IMR-90 (cell line): ENCODE data around the gene CACNA2D3. TPM values are rescaled to one million over a fixed set of nuclear protein-coding genes. Genes with fewer than 3 reads are reported as not detected.

Experiments used
- ATAC-seq: fragments of 200-7000 bp; cut with Tn5 transposase; 2 replicates; pipeline ENCODE4 v1.9.1; 2020; ENCODE audit warnings: low read depth, mild to moderate bottlenecking, moderate library complexity
- BruUV-seq: library from RNA; stranded (reverse); fragments of 400-500 nt; replicated peaks from 2 replicates; lab custom pipeline; 2021; lab: Mats Ljungman, UMichigan
- CTCF ChIA-PET: fragments of 300-600 bp; formaldehyde crosslinking; extraction: SDS; loops from one replicate; lab custom pipeline; 2021; ENCODE audit warnings: antibody characterized with exemption; lab: Yijun Ruan, JAX
- POLR2A ChIA-PET: fragments of 300-600 bp; sonication (Branson Sonifier 250); formaldehyde crosslinking; loops from one replicate; lab custom pipeline; 2022; ENCODE audit warnings: antibody characterized with exemption; ENCODE audit not compliant: unreplicated experiment; lab: Charles Lee
- DNase-seq: peaks from one replicate; pipeline ENCODE4 v3.0.0; 2013
- H2AFZ ChIP-seq: replicated peaks from 2 replicates; pipeline ENCODE3; 2013; ENCODE audit warnings: low read length, mild to moderate bottlenecking; ENCODE audit not compliant: poor library complexity
- H2AK5ac ChIP-seq: 2 replicates; pipeline ENCODE4 v1.6.1; 2013; ENCODE audit warnings: low read depth, low read length, inconsistent platforms
- H2AK9ac ChIP-seq: replicated peaks from 2 replicates; pipeline ENCODE3; 2013; ENCODE audit warnings: mild to moderate bottlenecking, low read depth, low read length, moderate library complexity; ENCODE audit not compliant: poor library complexity
- H2BK120ac ChIP-seq: 2 replicates; pipeline ENCODE4 v1.6.1; 2013; ENCODE audit warnings: low read depth, low read length, inconsistent platforms
- H2BK15ac ChIP-seq: 3 replicates; pipeline ENCODE4 v1.6.1; 2013; ENCODE audit warnings: low read depth, low read length, inconsistent platforms
- H2BK20ac ChIP-seq: 2 replicates; pipeline ENCODE4 v1.6.1; 2013; ENCODE audit warnings: low read depth, mild to moderate bottlenecking, inconsistent platforms, low read length, moderate library complexity
- H2BK5ac ChIP-seq: 2 replicates; pipeline ENCODE4 v1.6.1; 2013; ENCODE audit warnings: mild to moderate bottlenecking, low read depth, low read length, inconsistent platforms; ENCODE audit not compliant: poor library complexity, severe bottlenecking
- H3K14ac ChIP-seq: replicated peaks from 2 replicates; pipeline ENCODE4 v1.6.1; 2013; ENCODE audit warnings: low read depth, low read length, inconsistent platforms
- H3K18ac ChIP-seq: 2 replicates; pipeline ENCODE4 v1.6.1; 2013; ENCODE audit warnings: low read depth, low read length, control low read depth
- H3K23ac ChIP-seq: 2 replicates; pipeline ENCODE4 v1.6.1; 2013; ENCODE audit warnings: low read depth, low read length, inconsistent platforms
- H3K27ac ChIP-seq: 2 replicates; pipeline ENCODE4 v1.5.1; 2013; ENCODE audit warnings: mild to moderate bottlenecking, control low read depth, low read length; ENCODE audit not compliant: insufficient read depth
- H3K27me3 ChIP-seq: 2 replicates; pipeline ENCODE4 v1.6.1; 2013; ENCODE audit warnings: low read length; ENCODE audit not compliant: control insufficient read depth, insufficient read depth
- H3K36me3 ChIP-seq: 2 replicates; pipeline ENCODE4 v1.6.1; 2013; ENCODE audit warnings: low read length, mixed read lengths; ENCODE audit not compliant: control insufficient read depth, insufficient read depth
- H3K4ac ChIP-seq: 2 replicates; pipeline ENCODE4 v1.6.1; 2013; ENCODE audit warnings: low read depth, low read length, inconsistent platforms
- H3K4me1 ChIP-seq: 2 replicates; pipeline ENCODE4 v1.6.1; 2013; ENCODE audit warnings: low read length, mixed read lengths; ENCODE audit not compliant: control insufficient read depth, insufficient read depth
- H3K4me2 ChIP-seq: 2 replicates; pipeline ENCODE4 v1.6.1; 2013; ENCODE audit warnings: low read depth, mild to moderate bottlenecking, control low read depth, low read length, moderate library complexity
- H3K4me3 ChIP-seq: 2 replicates; pipeline ENCODE4 v1.5.1; 2013; ENCODE audit warnings: low read depth, mild to moderate bottlenecking, control low read depth, low read length, moderate library complexity; ENCODE audit not compliant: insufficient read depth
- H3K56ac ChIP-seq: 2 replicates; pipeline ENCODE4 v1.6.1; 2013; ENCODE audit warnings: low read length, inconsistent platforms; ENCODE audit not compliant: insufficient read depth; ENCODE audit errors: extremely low read depth
- H3K79me1 ChIP-seq, 2 experiments: 2 replicates each; pipeline ENCODE4 v1.6.1; 2013; ENCODE audit warnings: low read length in 2 of 2, inconsistent platforms in 1 of 2, low read depth in 1 of 2
- H3K9ac ChIP-seq: 2 replicates; pipeline ENCODE4 v1.6.1; 2013; ENCODE audit warnings: low read depth, low read length, control low read depth
- H3K9me1 ChIP-seq: 2 replicates; pipeline ENCODE4 v1.6.1; 2013; ENCODE audit warnings: low read length, inconsistent platforms; ENCODE audit not compliant: insufficient read depth
- H3K9me3 ChIP-seq: 2 replicates; pipeline ENCODE4 v1.6.1; 2013; ENCODE audit warnings: low read length; ENCODE audit not compliant: control insufficient read depth, insufficient read depth
- H4K20me1 ChIP-seq: 2 replicates; pipeline ENCODE4 v1.6.1; 2013; ENCODE audit warnings: low read length, inconsistent platforms; ENCODE audit not compliant: insufficient read depth
- H4K5ac ChIP-seq: 2 replicates; pipeline ENCODE4 v1.6.1; 2013; ENCODE audit warnings: mild to moderate bottlenecking, low read depth, low read length, control low read depth
- H4K8ac ChIP-seq, 2 experiments: 2 replicates each; pipeline ENCODE4 v1.6.1; 2013; ENCODE audit warnings: low read depth in 2 of 2, low read length in 2 of 2, control low read depth in 1 of 2, inconsistent platforms in 1 of 2
- H4K91ac ChIP-seq: 2 replicates; pipeline ENCODE4 v1.6.1; 2013; ENCODE audit warnings: low read depth, low read length, inconsistent platforms; ENCODE audit not compliant: insufficient read depth
- MAFK ChIP-seq: IDR thresholded peaks from 2 replicates; pipeline ENCODE4 v1.6.1; 2012; ENCODE audit warnings: low read depth, low read length, improper control_type of control experiment
- SMC3 ChIP-seq: fragments of 150-350 bp; IDR thresholded peaks from 2 replicates; pipeline ENCODE4 v1.6.1; 2016; ENCODE audit warnings: low read depth, mild to moderate bottlenecking, antibody characterized with exemption, low read length, moderate library complexity
- WGBS, 2 experiments: methylation state at CpG; one replicate each; pipeline versions ENCODE4 v1.1.5 to v1.1.7; 2013; ENCODE audit warnings: missing lambda C conversion rate in 2 of 2; ENCODE audit not compliant: insufficient read length in 1 of 2; ENCODE audit errors: extremely low coverage in 2 of 2; 5-methylcytosine and 5-hydroxymethylcytosine counted together
- dilution Hi-C: fragments of 300-500 bp; cut with HindIII; formaldehyde crosslinking; loops from one replicate; pipeline ENCODE4 v1.14.3; 2018; ENCODE audit warnings: low sequenced_read_pairs; ENCODE audit not compliant: unreplicated experiment
- in situ Hi-C: fragments of 300-500 bp; cut with MboI; formaldehyde crosslinking; loops from 3 replicates; pipeline ENCODE4 v1.14.3; 2019; ENCODE audit warnings: low sequenced_read_pairs, inconsistent platforms, mixed read lengths
- intact Hi-C: fragments of 100-400 bp; cut with micrococcal nuclease; formaldehyde crosslinking; loops from 2 replicates; pipeline ENCODE4 v1.10.0; 2022
- polyA plus RNA-seq, 3 experiments: library from polyadenylated mRNA; depleted of rRNA; stranded (reverse); fragments of >200 nt; gene quantifications; 2 replicates each; pipeline ENCODE4 v1.2.3, GENCODE V29; 2012; ENCODE audit warnings: low replicate concordance in 1 of 3
- total RNA-seq: library from RNA; depleted of rRNA; stranded (reverse); fragments of >200 nt; gene quantifications from 2 replicates; pipeline ENCODE4 v1.2.3, GENCODE V29; 2012

CACNA2D3 gene
- total and polyA plus RNA-seq, 2 of the 4 experiments (the other 2 are of a cell fraction): 0.36 to 0.41 TPM

DNA sequence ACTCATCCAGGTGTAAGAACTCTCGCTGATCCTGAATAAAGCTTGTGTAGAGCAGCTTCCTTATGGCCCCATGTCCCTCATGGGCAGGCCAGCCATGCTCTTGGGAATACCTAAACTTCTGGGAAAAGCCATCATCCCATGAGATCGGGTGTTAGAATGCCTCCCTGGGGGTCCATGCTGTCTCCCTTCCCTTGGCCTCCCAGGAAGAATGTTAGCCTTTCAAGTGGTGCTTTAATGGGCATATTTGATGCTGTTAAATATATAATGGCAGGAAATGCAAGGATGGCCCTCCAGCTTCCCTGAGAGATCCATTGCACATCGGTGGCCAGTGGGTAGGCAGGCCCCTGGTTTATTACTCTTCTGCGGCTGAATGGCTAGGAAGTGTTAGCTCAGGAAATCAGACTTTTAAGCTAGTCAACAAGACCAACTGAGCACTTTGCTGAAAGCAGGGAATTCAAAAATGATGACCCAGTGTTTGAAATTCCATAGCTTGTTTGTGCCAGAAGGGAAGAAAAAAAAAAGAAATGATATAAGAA, 866.0 kb downstream of the CACNA2D3 start:
- H4K20me1 ChIP-seq: no peaks in the 10 kb centered on the region
- peaks cover 12% of the 10 kb centered on the region for H3K4me1 ChIP-seq
- peak overlapping the region; percentile 1 for H2AFZ ChIP-seq
- BruUV-seq: no TSS peak
- peak overlapping the region; percentile 53 for H3K18ac ChIP-seq
- TF ChIP-seq SMC3: no peak
- TF ChIP-seq MAFK: 0 out of 2 replicates have a peak, but pooled peaks have one; percentile 25
- H3K4me2 ChIP-seq: peak overlapping the region; percentile 40
- H3K4me3 ChIP-seq: no peak overlapping the region
- DNase-seq (no peak), ATAC-seq (peak; percentile 61; the same call in 1 of the 2 replicates)
- ChIA-PET CTCF (no interaction called here), POLR2A (no interaction called here)
- no peak overlapping the region for H3K23ac ChIP-seq
- in situ Hi-C loops (no loop called here), intact Hi-C loops (no loop called here), dilution Hi-C loops (no loop called here)
- peak overlapping the region; percentile 54; the same call in 1 of the 2 replicates for H3K27ac ChIP-seq
- H2BK120ac ChIP-seq: peak overlapping the region; percentile 4; the same call in 1 of the 2 replicates
- 61% methylated on average over 3 of the region's 4 CpGs; no CpG with 5 or more reads in 1 of the 2 experiments for WGBS, 2 experiments
- peak overlapping the region; percentile 9 for H2BK5ac ChIP-seq
- 0 out of 3 replicates have a peak overlapping the region, but pooled peaks have one; percentile 31 for H2BK15ac ChIP-seq
- no peaks in the 10 kb centered on the region for H3K79me1 ChIP-seq
- no peak overlapping the region for H3K56ac ChIP-seq
- H3K9ac ChIP-seq: no peak overlapping the region; the same call in 1 of the 2 replicates
- no peak overlapping the region for H2AK9ac ChIP-seq
- peak overlapping the region; percentile 13 to 31 for H4K8ac ChIP-seq
- peak overlapping the region; percentile 37; the same call in 1 of the 2 replicates for H2AK5ac ChIP-seq
- no peak overlapping the region; the same call in 1 of the 2 replicates for H3K14ac ChIP-seq
- H3K9me3 ChIP-seq: no peaks in the 10 kb centered on the region
- H4K5ac ChIP-seq: peak overlapping the region; percentile 36; the same call in 1 of the 2 replicates
- H3K27me3 ChIP-seq: no peaks in the 10 kb centered on the region
- H3K9me1 ChIP-seq: peaks cover 3% of the 10 kb centered on the region; the same call in 1 of the 2 replicates
- no peaks in the 10 kb centered on the region for H3K36me3 ChIP-seq
- peak overlapping the region; percentile 25 for H4K91ac ChIP-seq
- 0 out of 2 replicates have a peak overlapping the region, but pooled peaks have one; percentile 16 for H2BK20ac ChIP-seq
- H3K4ac ChIP-seq: peak overlapping the region; percentile 42
